Measurements from ENCODE around the gene NUDCD3.

DNA sequence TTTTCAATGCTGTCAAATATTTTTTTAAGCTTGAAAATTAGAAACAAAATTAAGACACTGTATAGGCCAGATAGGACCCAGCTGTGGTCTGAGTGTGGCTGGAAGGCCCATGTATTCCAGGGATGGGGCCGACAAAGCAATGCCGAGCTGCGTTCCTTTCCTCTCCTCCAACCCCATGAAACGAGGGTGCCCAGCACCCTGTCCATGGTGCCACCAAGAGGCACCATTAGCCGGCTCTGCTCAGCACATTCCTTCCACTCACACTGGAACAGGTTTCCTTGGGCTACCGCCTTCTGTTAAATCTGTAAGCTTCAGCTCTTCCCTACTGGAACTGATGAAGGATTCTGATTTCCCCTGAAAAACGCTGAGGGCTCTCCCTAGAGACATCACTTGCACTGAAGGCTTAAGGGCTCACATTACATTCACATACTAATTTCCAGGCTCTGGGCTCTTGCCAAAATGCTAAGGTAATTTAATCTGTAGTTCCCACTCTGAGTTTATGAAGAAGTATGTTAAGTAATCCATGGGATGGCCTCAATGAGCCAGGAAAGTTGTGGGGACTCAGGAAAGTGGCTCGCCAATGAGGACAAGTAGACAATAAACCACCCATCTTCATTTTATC, 91.4 kb downstream of the NUDCD3 start:
- TF ChIP-seq EP300 (IDR thresholded peaks at IDR 0.05), result no peak
- TF ChIP-seq POLR2A (IDR thresholded peaks at IDR 0.05), result no peak
- TF ChIP-seq, protein P1, sequence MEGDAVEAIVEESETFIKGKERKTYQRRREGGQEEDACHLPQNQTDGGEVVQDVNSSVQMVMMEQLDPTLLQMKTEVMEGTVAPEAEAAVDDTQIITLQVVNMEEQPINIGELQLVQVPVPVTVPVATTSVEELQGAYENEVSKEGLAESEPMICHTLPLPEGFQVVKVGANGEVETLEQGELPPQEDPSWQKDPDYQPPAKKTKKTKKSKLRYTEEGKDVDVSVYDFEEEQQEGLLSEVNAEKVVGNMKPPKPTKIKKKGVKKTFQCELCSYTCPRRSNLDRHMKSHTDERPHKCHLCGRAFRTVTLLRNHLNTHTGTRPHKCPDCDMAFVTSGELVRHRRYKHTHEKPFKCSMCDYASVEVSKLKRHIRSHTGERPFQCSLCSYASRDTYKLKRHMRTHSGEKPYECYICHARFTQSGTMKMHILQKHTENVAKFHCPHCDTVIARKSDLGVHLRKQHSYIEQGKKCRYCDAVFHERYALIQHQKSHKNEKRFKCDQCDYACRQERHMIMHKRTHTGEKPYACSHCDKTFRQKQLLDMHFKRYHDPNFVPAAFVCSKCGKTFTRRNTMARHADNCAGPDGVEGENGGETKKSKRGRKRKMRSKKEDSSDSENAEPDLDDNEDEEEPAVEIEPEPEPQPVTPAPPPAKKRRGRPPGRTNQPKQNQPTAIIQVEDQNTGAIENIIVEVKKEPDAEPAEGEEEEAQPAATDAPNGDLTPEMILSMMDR (IDR thresholded peaks at IDR 0.05), result no peak
